Endodermal cell (in vitro differentiated cells): ENCODE results near the gene BAHD1. TPM values are rescaled to one million over a fixed set of nuclear protein-coding genes. Genes with fewer than 3 reads are reported as not detected.

Experiments used
- DNase-seq: peaks from one replicate; pipeline ENCODE4 v3.0.0-alpha.2; 2017
- H3K27ac ChIP-seq: 2 replicates; pipeline ENCODE4 v1.5.1; 2013; ENCODE audit warnings: mild to moderate bottlenecking, low read depth, low read length, moderate library complexity
- H3K27me3 ChIP-seq: 2 replicates; pipeline ENCODE4 v1.6.1; 2013; ENCODE audit warnings: mild to moderate bottlenecking, low read length, moderate library complexity; ENCODE audit not compliant: insufficient read depth, control insufficient read depth, poor library complexity, severe bottlenecking
- H3K36me3 ChIP-seq: 2 replicates; pipeline ENCODE4 v1.7.0; 2013; ENCODE audit warnings: mild to moderate bottlenecking, low read length, moderate library complexity; ENCODE audit not compliant: control insufficient read depth, insufficient read depth
- H3K4me1 ChIP-seq: one replicate; pipeline ENCODE4 v1.7.0; 2013; ENCODE audit warnings: low read length; ENCODE audit not compliant: control insufficient read depth, insufficient read depth
- H3K4me3 ChIP-seq: 2 replicates; pipeline ENCODE4 v1.5.1; 2013; ENCODE audit warnings: mild to moderate bottlenecking, low read length, moderate library complexity
- H3K9ac ChIP-seq: 2 replicates; pipeline ENCODE4 v1.6.1; 2013; ENCODE audit warnings: mild to moderate bottlenecking, low read length, moderate library complexity; ENCODE audit not compliant: poor library complexity, severe bottlenecking; ENCODE audit errors: extremely low read depth
- H3K9me3 ChIP-seq: 2 replicates; pipeline ENCODE4 v1.6.1; 2013; ENCODE audit warnings: mild to moderate bottlenecking, low read length, moderate library complexity; ENCODE audit not compliant: control insufficient read depth
- H3K27ac Mint-ChIP-seq: 2 replicates; pipeline ENCODE4 v1.8.0; 2020; ENCODE audit warnings: mixed read lengths
- H3K27me3 Mint-ChIP-seq: 2 replicates; pipeline ENCODE4 v1.8.0; 2021; ENCODE audit warnings: mild to moderate bottlenecking, mixed read lengths; ENCODE audit not compliant: insufficient read depth
- H3K36me3 Mint-ChIP-seq: 2 replicates; pipeline ENCODE4 v1.8.0; 2020; ENCODE audit warnings: low read depth, mixed read lengths
- H3K4me1 Mint-ChIP-seq: 2 replicates; pipeline ENCODE4 v1.8.0; 2020; ENCODE audit warnings: mixed read lengths
- H3K4me3 Mint-ChIP-seq: 2 replicates; pipeline ENCODE4 v1.8.0; 2020; ENCODE audit warnings: mild to moderate bottlenecking, moderate library complexity, mixed read lengths
- H3K9me3 Mint-ChIP-seq: 2 replicates; pipeline ENCODE4 v1.8.0; 2020; ENCODE audit warnings: mild to moderate bottlenecking, mixed read lengths
- CTCF ChIP-seq: fragments of 200-600 bp; sonication (generic); conservative IDR thresholded peaks from 2 replicates; pipeline ENCODE4 v1.5.0; 2021; ENCODE audit warnings: antibody characterized with exemption, mild to moderate bottlenecking
- WGBS, 2 experiments: methylation state at CpG; one replicate each; pipeline versions ENCODE4 v1.1.5 to v1.1.7; 2013; ENCODE audit warnings: missing lambda C conversion rate in 2 of 2, mixed read lengths in 1 of 2; ENCODE audit not compliant: insufficient coverage in 1 of 2, insufficient read length in 1 of 2; 5-methylcytosine and 5-hydroxymethylcytosine counted together
- total RNA-seq, 2 donors: library from RNA; stranded (reverse); fragmentation: NEBNext Ultra II Directional in 1 of 2; extraction: Animal tissue kit (Norgen Biotek cat#: 25700) in 1 of 2; gene quantifications; 2 replicates in 1 of 2; 3 replicates in 1 of 2; pipeline ENCODE4 v1.2.1, GENCODE V29; 2021

Gene BAHD1
- total RNA-seq, 2 donors from 2014 or later, result 23.5 to 30.1 TPM

DNA sequence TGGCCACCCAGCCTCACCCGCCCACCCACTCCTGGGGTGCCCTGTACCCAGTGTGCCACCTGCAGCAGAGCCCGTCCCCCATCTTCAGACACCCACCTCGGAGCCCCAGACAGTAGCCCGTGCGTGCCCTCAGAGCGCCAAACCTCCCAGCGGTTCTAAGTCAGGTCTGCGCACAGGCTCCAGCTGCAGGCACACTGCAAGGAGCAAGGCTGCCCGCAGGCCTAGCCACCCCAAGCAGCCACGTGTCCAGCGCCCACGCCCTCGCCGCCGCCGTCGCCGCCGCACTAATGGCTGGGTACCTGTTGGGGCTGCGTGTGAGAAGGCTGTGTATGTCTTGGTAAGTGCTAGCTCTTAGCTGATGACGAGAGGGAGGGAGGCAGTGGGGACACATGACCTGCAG, 21.2 kb downstream of the BAHD1 start:
- WGBS, 2 experiments, result 96 to 97% methylated on average over 8 to 21 of the region's 21 CpGs

DNA sequence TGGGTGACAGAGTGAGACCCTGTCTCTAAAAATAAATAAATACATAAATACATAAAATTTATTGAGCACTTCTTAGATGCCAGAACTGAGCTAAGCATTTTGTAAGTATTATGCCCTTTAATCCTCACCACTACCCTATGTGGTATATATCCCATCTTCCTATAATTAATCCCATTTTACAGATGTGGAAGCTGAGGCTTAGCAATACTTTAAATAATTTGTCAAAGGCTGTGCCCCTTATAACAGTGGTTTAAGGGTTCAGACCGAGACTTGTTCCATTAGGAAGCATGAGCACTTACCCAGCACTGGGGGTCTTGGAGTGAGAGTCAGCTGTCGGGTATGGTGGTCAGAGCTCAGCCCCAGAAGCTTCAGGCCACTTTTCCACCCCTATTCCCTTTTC, 22.5 kb downstream of the BAHD1 start:
- TF ChIP-seq CTCF, result no peak
- WGBS, 2 experiments, result 88 to 100% methylated on average over 1 to 2 of the region's 2 CpGs
- Histone ChIP-seq H3K27me3 (no peaks in the 10 kb centered on the region), H3K27ac (no peak overlapping the region), H3K9me3 (no peaks in the 10 kb centered on the region), H3K4me3 (no peak overlapping the region), H3K4me1 (no peaks in the 10 kb centered on the region), H3K36me3 (peaks cover 49% of the 10 kb centered on the region), H3K9ac (no peak overlapping the region)
- H3K36me3 Mint-ChIP-seq, result peaks cover 46% of the 10 kb centered on the region
- H3K9me3 Mint-ChIP-seq, result no peaks in the 10 kb centered on the region
- no peak overlapping the region for H3K27ac Mint-ChIP-seq
- H3K4me1 Mint-ChIP-seq, result no peaks in the 10 kb centered on the region
- no peak for DNase-seq
- H3K27me3 Mint-ChIP-seq, result no peaks in the 10 kb centered on the region
- no peak overlapping the region for H3K4me3 Mint-ChIP-seq

More for the DNA sequence above, 21.2 kb downstream of the BAHD1 start:
- Histone ChIP-seq H3K27me3 (no peaks in the 10 kb centered on the region), H3K4me1 (no peaks in the 10 kb centered on the region), H3K9me3 (no peaks in the 10 kb centered on the region), H3K4me3 (no peak overlapping the region), H3K27ac (no peak overlapping the region), H3K36me3 (peaks cover 42% of the 10 kb centered on the region), H3K9ac (no peak overlapping the region)
- no peak overlapping the region for H3K4me3 Mint-ChIP-seq
- no peak overlapping the region for H3K27ac Mint-ChIP-seq
- no peaks in the 10 kb centered on the region for H3K4me1 Mint-ChIP-seq
- no peak for DNase-seq
- no peak for TF ChIP-seq CTCF
- H3K27me3 Mint-ChIP-seq, result no peaks in the 10 kb centered on the region
- peaks cover 39% of the 10 kb centered on the region for H3K36me3 Mint-ChIP-seq
- H3K9me3 Mint-ChIP-seq, result no peaks in the 10 kb centered on the region

- DNase-seq, result no peak
- Mint-ChIP-seq H3K9me3 (no peaks in the 10 kb centered on the region), H3K4me1 (no peaks in the 10 kb centered on the region), H3K4me3 (no peak overlapping the region), H3K36me3 (peaks cover 46% of the 10 kb centered on the region), H3K27me3 (no peaks in the 10 kb centered on the region), H3K27ac (no peak overlapping the region)
- no peaks in the 10 kb centered on the region for H3K27me3 ChIP-seq
- no peak overlapping the region for H3K27ac ChIP-seq
- no peaks in the 10 kb centered on the region for H3K4me1 ChIP-seq
- no peaks in the 10 kb centered on the region for H3K9me3 ChIP-seq
- H3K9ac ChIP-seq, result no peak overlapping the region
- TF ChIP-seq CTCF, result no peak
- 95 to 100% methylated on average over 7 to 14 of the region's 14 CpGs for WGBS, 2 experiments
- H3K4me3 ChIP-seq, result no peak overlapping the region
- H3K36me3 ChIP-seq, result peaks cover 50% of the 10 kb centered on the region
These were observed 23.3 kb downstream of the BAHD1 start for GRCh38 chr15:40463886-40464545.
